ENCODE data around the gene SMTNL2. TPM values are rescaled to one million over a fixed set of nuclear protein-coding genes. Genes with fewer than 3 reads are reported as not detected.
"Not testable (repeated sequence)": the region's sequence is repeated elsewhere in the genome, so short reads cannot be mapped to it uniquely, and the experiment has no call there.

SMTNL2 gene
- total RNA-seq, 2 experiments from 2014 or later, result not detected

DNA sequence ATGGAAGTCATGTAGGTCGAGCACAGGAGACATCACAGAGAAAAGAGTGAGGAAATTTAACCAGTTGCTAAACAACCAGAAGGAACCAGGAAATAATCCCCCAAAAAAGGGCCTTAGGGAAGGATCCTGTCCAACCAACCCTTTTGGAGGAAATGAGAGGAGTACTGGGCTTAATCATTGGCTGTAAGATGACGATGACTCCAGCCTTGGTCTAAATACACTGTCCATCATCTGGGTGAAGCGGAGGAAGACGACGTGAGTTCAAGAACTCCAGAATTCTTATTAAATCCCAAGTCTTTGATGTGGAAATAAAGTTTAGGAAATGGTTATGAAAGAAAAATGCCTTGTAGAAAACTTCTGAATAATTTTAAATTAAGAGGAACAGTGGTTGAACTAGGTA lies 68.7 kb downstream of the SMTNL2 start:
- Mint-ChIP-seq H3K4me1 (peaks cover 4% of the 10 kb centered on the region), H3K27ac (no peak overlapping the region), H3K27me3 (peaks cover 26% of the 10 kb centered on the region), H3K4me3 (no peak overlapping the region), H3K9me3 (ENCODE audit: low read depth) (no peaks in the 10 kb centered on the region), H3K36me3 (no peaks in the 10 kb centered on the region)
- ATAC-seq (no peak), DNase-seq (no peak)
- CTCF ChIA-PET, result interaction anchor here (0.7 to 1.5 kb wide), 2 partner anchors 11 to 86 kb away, joined by 3 read pairs; no protein-coding TSS in a partner anchor

DNA sequence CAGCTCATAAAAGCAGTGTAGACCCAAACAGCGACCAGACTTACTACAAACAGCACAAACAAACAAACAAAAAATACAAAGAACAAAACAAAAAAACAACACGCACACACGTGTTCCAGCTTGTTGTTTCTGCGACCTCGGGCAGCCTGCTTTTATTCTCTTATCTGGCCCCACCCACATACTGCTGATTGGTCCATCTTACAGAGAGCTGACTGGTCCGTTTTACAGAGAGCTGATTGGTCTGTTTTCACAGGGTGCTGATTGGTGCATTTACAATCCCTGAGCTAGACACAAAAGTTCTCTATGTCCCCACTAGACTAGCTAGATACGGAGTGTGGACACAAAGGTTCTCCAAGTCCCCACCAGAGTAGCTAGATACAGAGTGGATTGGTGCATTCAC lies 71.6 kb downstream of the SMTNL2 start:
- H3K4me1 Mint-ChIP-seq; DNase-seq; H3K4me3 Mint-ChIP-seq; ATAC-seq; H3K27ac Mint-ChIP-seq; CTCF ChIA-PET; H3K9me3 Mint-ChIP-seq (ENCODE audit: low read depth); H3K36me3 Mint-ChIP-seq: not testable (repeated sequence)
- H3K27me3 Mint-ChIP-seq, result peaks cover 13% of the 10 kb centered on the region

DNA sequence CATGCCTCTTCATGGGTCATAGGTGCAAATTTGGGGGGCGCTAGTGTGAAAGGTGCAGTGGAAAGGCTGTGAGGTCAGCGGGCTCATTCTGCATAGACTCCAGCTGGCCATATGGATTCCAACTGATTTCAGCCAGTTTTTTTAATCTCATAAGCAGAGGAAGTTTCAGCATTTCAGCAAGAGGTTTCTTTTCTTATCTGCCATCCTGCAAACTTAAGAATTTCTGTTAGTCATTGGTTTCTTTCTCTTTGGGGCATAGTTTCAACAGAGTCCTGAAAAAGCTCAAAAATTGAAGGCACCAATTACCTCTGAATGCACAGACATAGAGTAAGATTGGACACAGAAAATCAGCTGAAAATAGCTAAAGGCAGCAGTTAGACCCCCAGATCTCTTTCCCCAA lies 73.3 kb downstream of the SMTNL2 start:
- no peaks in the 10 kb centered on the region for H3K36me3 Mint-ChIP-seq
- no peak overlapping the region for H3K27ac Mint-ChIP-seq
- DNase-seq (no peak), ATAC-seq (no peak)
- H3K4me3 Mint-ChIP-seq, result no peak overlapping the region
- peaks cover 13% of the 10 kb centered on the region for H3K27me3 Mint-ChIP-seq
- peaks cover 9% of the 10 kb centered on the region for H3K4me1 Mint-ChIP-seq
- CTCF ChIA-PET, result no interaction called here
- no peaks in the 10 kb centered on the region for H3K9me3 Mint-ChIP-seq (ENCODE audit: low read depth)

Other genes starting within 250 kb of the SMTNL2 start
- gene UBE2G1, start 217.9 kb upstream of the SMTNL2 start, total RNA-seq, result 10 to 100 TPM; 77.1 to 83.0 TPM
- 10 to 100 TPM; 17.6 to 39.1 TPM for gene SPNS3, start 150.6 kb upstream of the SMTNL2 start, total RNA-seq
- gene SPNS2, start 85.6 kb upstream of the SMTNL2 start, total RNA-seq, result 1 to 10 TPM; 1.1 to 1.9 TPM
- 10 to 100 TPM; 72.4 to 94.3 TPM for gene MYBBP1A, start 29.1 kb upstream of the SMTNL2 start, total RNA-seq
- not detected for gene GGT6, start 24.0 kb upstream of the SMTNL2 start, total RNA-seq
- not detected for gene ALOX15, start 57.1 kb downstream of the SMTNL2 start, total RNA-seq
- gene PELP1, start 119.6 kb downstream of the SMTNL2 start, total RNA-seq, result 10 to 100 TPM; 88.5 to 96.9 TPM
- 100 to 1,000 TPM; 348 to 365 TPM for gene ARRB2, start 126.1 kb downstream of the SMTNL2 start, total RNA-seq
- gene MED11, start 146.9 kb downstream of the SMTNL2 start, total RNA-seq, result 10 to 100 TPM; 23.6 to 26.1 TPM
- under 1 TPM in 1 of 2 experiments, not detected in 1; 0.12 TPM for gene ZMYND15, start 155.3 kb downstream of the SMTNL2 start, total RNA-seq
- gene CXCL16, start 155.4 kb downstream of the SMTNL2 start, total RNA-seq, result under 1 TPM; 0.70 to 0.96 TPM
- not detected for gene TM4SF5, start 187.4 kb downstream of the SMTNL2 start, total RNA-seq
- under 1 TPM; 0.37 to 0.50 TPM for gene VMO1, start 201.8 kb downstream of the SMTNL2 start, total RNA-seq
- gene GLTPD2, start 204.4 kb downstream of the SMTNL2 start, total RNA-seq, result not detected
- 100 to 1,000 TPM; 119 to 157 TPM for gene PSMB6, start 211.6 kb downstream of the SMTNL2 start, total RNA-seq
- gene PLD2, start 222.6 kb downstream of the SMTNL2 start, total RNA-seq, result 10 to 100 TPM; 11.7 to 14.5 TPM
- gene MINK1, start 248.8 kb downstream of the SMTNL2 start, total RNA-seq, result 100 to 1,000 TPM in 1 of 2 experiments, 10 to 100 TPM in 1; 87.4 to 107 TPM